Measurements from ENCODE around the gene ATRX.
"Not testable (repeated sequence)": the region's sequence is repeated elsewhere in the genome, so short reads cannot be mapped to it uniquely, and the experiment has no call there.

Gene ATRX, protein sequence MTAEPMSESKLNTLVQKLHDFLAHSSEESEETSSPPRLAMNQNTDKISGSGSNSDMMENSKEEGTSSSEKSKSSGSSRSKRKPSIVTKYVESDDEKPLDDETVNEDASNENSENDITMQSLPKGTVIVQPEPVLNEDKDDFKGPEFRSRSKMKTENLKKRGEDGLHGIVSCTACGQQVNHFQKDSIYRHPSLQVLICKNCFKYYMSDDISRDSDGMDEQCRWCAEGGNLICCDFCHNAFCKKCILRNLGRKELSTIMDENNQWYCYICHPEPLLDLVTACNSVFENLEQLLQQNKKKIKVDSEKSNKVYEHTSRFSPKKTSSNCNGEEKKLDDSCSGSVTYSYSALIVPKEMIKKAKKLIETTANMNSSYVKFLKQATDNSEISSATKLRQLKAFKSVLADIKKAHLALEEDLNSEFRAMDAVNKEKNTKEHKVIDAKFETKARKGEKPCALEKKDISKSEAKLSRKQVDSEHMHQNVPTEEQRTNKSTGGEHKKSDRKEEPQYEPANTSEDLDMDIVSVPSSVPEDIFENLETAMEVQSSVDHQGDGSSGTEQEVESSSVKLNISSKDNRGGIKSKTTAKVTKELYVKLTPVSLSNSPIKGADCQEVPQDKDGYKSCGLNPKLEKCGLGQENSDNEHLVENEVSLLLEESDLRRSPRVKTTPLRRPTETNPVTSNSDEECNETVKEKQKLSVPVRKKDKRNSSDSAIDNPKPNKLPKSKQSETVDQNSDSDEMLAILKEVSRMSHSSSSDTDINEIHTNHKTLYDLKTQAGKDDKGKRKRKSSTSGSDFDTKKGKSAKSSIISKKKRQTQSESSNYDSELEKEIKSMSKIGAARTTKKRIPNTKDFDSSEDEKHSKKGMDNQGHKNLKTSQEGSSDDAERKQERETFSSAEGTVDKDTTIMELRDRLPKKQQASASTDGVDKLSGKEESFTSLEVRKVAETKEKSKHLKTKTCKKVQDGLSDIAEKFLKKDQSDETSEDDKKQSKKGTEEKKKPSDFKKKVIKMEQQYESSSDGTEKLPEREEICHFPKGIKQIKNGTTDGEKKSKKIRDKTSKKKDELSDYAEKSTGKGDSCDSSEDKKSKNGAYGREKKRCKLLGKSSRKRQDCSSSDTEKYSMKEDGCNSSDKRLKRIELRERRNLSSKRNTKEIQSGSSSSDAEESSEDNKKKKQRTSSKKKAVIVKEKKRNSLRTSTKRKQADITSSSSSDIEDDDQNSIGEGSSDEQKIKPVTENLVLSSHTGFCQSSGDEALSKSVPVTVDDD (N-terminal part only)

DNA sequence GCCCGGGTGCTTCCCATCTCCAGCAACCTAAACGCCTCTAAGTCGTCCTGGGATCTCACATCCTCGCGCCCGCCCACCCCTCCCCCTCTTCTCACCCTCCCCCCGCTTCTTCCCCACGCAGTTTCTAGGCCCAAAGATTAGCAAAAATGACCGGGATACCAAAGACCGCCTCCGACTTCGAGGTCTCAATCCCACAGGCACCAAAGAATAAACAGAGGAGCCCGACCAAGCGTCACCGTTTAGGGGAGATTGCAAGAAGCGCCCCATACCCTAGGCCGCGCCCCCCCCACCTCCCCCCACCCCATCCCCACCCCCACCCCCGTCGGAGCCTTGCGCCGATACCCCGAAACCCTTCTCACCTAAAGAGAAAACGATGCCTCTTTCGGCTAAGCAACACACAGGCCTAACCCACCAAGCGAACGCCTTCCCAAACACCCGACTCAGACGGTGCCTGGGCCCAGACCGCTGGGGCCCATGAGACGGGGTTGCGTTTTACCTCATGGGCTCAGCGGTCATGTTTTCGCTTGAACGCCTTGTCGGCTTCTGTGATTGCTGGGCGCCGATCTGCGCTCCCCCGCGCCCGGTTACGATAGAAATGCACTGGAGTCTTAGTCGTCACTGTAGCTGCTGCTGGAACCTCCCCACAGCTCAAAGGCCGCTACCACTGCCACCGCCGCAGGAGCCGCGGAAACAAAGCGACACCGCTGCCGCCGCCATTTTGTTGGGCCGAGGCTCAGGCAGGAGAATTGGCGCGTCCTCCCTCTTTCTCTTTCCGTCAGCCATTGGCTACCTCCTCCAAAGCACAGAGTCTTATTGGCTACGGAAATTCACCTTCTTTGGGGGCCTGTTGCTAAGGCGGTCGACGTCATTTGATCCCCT, at the start of gene ATRX:
ATRX (minus strand) TSS at position 731 of the 879 bp plus-strand sequence; CDS start at position 516, 215 bp downstream.
- DNase-seq = peak; percentile 90

DNA sequence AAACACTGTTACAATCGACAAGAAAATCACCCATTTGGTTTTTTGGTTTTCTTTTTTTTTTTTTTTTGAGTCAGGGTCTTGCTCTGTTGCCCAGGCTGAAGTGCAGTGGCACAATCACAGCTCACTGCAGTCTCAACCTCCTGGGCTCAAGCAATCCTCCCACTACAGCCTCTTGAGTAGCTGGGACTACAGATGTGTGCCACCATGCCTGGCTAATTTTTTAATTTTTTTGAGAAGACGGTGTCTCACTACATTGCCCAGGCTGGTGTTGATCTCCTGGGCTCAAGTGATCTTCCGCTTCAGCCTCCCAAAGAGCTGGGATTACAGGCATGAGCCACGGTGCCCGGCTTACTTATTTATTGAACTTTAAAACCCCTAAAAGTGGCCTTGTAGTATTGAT, 45.5 kb upstream of the ATRX start:
- DNase-seq = not testable (repeated sequence)

DNA sequence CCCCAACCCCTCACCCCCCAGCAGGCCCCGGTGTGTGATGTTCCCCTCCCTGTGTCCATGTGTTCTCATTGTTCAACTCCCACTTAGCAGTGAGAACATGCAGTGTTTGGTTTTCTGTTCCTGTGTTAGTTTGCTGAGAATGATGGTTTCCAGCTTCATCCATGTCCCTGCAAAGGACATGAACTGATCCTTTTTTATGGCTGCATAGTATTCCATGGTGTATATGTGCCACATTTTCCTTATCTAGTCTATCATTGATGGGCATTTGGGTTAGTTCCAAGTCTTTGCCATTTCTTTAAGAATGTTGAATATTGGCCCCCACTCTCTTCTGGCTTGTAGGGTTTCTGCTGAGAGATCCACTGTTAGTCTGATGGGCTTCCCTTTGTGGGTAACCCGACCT, 36.0 kb upstream of the ATRX start:
- not testable (repeated sequence) for DNase-seq

DNA sequence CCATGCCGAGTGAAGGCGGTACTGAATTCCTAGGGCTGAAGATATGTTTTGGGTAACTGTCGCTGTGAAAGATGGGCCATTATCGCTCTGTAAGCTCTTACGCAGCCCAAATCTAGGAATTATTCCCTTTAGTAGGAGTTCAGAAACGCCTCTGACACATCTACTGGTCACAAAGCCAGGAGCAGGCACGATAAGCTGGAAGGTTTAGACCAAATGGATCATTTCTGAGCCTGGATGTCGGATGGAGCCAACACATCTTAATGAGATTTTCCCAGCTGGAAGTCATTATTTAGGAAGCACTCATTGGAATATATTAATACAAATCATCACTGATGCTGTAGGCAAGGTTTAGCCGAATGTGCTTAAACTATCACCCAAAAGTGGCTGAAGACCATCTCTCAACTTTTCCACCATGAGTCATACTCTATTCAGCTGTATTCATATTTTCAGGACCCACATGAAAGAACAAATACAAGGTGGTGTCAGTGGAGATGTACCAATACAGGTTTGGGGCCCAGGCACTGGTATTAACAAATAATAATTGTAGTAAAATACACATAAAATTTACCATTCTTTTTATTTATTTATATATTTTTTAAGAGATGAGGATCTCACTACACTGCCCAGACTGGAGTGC, 34.2 kb upstream of the ATRX start:
- no peak for DNase-seq

DNA sequence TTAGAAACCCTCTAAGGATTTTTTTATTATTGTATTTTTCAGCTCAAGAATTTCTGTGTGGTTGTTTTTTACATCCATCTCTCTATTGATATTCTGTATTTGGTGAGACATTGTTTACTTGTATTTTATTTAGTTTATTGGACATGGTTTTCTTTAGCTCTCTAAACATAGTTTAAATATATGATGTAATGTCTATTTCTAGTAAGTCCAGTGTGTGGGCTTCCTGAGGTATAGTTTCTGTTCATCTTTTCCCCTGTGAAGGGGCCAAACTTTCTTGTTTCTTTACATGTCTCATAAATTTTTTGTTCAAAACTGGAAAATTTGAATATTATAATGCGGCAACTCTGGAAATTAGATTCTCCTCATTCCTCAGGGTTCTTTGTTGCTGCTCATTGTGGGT, 28.2 kb upstream of the ATRX start:
- DNase-seq = no peak

DNA sequence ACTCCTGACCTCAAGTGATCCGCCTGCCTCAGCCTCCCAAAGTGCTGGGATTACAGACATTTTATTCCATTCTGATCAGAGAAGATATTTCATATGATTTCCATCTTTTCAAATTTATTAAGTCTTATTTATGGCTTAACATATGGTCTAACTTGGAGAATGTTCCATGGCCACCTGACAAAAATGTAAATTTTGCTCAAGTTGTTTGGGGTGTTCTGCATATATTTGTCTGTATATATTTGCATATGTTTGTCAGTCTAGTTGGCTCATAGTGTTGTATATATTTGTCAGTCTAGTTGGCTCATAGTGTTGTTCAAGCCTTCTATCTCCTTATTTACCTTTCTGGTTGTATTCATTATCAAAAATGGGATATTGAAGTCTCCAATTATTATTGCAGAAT, 16.2 kb upstream of the ATRX start:
- no peak for DNase-seq

DNA sequence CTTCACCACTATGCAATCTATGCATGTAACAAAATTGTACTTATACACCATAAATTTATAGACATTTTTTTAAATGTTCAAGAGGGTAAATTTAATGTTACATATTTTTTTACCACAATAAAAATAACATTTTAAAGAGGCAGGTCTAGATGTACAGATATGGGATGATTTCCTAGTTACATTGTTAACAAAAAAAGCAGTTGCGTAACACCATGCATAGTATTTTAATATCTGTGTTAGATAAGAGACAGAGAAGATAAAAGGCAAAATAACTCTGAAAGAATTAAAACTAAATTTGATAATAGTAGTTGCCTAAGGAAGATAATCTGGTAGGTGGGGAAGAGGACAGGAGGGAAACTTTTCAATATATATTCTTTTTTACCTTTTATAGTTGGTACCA, 9.1 kb upstream of the ATRX start:
- DNase-seq = no peak

DNA sequence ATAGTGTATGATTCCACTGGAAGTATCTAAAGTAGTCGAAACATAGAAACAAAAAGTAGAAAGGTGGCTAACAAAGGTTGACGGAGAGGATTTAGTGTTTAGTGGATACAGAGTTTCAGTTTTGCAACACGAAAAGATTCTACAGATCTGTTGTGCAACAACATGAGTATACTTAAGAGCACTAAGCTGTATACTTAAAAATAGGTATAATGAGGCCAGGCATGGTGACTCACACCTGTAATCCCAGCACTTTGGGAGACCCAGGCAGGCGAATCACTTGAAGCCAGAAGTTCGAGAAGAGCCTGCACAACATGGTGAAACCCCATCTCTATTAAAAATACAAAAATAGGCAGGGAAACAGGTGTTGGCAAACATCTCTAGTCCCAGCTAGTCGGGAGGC, 7.9 kb upstream of the ATRX start:
- DNase-seq = no peak

DNA sequence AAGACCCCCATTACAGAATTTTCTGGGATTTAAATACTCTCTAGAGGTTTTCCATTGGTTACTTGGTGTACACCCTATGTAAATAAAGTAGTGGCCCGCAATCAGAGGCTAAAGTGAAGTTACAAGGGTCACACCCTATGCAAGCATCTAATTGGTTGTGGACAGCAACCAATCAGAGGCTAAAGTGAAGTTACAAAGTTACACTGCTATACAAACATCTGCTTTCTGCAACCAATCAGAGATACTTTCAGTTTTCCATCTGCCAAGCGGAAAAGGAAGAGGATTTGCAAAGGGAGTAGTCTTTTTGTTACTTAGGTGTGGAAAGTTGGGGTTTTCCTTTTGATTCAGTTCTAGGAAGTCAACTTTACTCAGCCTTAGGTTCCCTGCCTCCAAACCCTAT, 2.0 kb upstream of the ATRX start:
- DNase-seq = no peak

DNA sequence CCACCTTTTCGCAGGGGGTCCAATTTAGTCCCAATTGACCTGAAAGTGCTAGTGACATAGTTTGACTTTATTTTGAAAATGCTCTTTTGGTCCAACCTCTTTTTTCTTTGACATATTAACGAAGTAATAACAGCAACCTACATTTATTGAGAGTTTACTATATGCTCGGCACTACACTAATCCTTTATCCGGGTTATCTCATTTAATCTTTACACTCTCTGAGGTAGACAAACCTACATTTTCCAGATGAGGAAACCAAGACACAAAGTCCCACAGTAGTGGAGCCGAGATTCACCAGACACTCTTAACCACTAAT, 307 bp upstream of the ATRX start:
- no peak for DNase-seq

DNA sequence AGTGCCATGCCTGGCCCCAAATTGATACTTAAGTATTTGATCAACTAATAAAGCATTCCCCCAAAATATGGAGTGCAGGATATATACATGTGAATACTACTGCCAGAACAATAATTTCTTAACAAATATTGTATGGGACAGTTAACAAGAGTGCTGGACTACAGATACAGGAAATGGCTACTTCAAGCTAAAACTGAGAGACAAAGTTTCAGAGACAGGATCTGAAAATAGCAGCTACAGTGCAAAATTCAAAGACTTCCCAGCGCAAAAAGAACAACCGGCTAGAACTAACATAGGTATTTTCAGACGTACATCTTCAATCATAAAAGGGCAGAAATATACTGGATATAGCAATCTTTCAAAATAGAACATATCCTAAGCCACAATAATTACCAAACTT, 6.3 kb downstream of the ATRX start:
- DNase-seq = no peak

DNA sequence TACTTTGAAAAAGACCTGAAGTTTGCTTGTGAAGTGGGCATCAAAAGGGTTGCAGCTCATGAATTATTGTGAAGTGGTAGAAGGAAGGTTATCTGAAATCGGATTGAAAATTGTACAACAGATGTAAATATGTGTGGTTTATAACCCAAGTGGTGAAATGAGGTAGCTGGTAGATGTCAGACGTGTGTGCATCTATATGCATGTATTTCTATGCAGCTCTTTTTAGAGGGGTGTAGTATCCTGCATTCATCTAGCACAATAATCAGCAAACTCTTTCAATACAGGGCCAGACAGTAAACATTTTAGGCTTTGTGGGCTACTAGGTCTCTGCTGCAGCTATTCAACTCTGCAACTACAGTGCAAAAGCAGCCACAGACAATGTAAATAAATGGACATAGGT, 9.4 kb downstream of the ATRX start:
- no peak for DNase-seq

DNA sequence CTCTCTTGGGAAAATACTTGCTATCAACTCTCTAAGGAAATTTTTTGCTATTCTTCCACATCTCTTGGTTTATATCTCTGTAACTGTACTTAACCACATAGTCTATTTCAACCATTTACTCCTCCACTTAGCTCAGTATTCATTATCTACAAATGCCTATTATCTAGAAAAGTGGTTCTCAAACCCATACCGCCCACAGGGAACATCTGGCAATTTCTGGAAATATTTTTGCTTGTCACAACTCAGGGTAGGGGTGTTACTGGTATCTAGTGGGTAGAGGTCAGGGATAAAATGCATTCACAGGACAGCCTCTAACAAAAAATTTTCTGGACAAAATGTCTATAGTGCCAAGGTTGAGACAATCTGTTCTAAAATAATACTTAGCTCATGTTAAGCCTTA, 14.4 kb downstream of the ATRX start:
- no peak for DNase-seq

DNA sequence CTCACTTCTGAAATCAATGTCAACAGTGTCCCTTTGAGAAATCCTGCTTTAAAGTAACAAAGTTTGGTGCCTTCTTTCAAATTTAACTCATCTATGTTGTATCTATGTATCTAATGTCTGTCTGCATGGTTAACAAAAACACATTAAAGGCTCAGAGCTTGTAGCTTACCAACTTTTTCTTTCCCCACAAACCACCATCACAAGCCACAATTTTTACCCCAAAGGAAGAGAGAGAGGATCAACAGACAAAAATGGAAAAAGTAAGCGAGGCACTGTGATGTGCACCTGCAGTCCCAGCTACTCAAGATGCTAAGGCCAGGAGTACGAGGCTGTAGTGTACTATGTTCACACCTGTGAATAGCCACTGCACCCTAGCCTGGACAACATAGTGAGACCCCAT, 17.2 kb downstream of the ATRX start:
- DNase-seq = no peak

DNA sequence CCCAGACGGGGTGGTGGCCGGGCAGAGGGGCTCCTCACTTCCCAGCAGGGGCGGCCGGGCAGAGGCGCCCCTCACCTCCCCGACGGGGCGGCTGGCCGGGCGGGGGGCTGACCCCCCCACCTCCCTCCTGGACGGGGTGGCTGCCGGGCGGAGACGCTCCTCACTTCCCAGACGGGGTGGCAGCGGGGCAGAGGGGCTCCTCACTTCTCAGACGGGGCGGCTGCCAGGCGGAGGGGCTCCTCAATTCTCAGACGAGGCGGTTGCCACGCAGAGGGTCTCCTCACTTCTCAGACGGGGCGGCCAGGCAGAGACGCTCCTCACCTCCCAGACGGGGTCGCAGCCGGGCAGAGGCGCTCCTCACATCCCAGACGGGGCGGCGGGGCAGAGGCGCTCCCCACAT, 19.8 kb downstream of the ATRX start:
- not testable (repeated sequence) for DNase-seq

DNA sequence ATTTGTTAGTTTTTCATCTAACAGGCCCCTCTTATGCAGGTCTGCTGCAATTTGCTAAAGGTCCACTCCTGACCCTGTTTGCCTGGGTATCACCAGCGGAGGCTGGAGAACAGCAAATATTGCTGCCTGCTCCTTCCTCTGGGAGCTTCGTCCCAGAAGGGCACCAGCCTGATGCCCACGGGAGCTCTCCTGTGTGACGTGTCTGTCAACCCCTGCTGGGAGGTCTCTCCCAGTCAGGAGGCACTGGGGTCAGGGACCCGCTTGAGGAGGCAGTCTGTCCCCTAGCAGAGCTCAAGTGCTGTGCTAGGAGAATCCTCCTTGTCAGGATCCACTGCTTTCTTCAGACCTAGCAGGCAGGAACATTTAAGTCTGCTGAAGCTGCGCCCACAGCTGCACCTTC, 30.5 kb downstream of the ATRX start:
- no peak for DNase-seq

DNA sequence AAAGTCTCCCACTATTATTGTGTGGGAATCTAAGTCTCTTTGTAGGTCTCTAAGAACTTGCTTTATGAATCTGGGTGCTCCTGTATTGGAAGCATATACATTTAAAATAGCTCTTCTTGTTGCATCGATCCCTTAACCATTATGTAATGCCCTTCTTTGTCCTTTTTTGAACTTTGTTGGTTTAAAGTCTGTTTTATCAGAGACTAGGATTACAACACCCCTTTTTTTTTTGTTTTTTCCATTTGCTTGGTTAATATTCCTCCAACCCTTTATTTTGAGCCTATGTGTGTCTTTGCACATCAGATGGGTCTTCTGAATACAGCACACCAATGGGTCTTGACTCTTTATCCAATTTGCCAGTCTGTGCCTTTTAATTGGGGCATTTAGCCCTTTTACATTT, 32.1 kb downstream of the ATRX start:
- DNase-seq = not testable (repeated sequence)

DNA sequence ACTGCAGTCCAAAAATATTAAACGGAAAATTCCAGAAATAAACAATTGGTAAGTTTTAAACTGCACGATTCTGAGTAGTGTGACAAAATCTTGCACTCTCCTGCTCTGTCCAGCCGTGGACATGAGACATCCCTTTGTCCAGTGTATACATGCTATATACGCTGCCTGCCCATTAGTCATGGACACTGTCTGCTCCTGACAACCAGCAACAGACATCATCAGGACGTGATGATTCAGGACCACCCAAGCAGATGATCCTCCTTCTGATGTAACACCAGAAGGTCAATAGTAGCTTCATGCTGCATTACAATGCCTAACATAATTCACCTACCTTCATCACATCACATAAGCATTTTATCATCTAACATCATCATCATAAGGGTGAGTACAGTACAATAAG, 36.3 kb downstream of the ATRX start:
- no peak for DNase-seq

DNA sequence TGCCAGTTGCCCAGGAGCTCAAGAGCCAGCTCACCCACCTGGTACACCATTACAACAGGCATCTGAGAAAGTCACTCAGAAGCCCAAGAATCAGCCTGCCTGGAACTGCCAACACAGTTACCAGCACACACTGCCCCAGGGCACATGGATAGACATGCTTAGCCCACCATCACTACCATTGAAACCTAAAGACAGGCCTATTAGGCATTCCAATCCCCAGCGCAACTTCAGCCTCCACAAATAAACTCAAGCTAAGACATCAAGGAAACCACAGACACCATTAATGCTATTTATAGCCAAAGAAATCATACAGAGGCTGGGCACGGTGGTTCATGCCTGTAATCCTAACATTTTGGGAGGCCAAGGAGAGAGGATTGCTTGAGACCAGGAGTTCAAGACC, 42.3 kb downstream of the ATRX start:
- DNase-seq = no peak

DNA sequence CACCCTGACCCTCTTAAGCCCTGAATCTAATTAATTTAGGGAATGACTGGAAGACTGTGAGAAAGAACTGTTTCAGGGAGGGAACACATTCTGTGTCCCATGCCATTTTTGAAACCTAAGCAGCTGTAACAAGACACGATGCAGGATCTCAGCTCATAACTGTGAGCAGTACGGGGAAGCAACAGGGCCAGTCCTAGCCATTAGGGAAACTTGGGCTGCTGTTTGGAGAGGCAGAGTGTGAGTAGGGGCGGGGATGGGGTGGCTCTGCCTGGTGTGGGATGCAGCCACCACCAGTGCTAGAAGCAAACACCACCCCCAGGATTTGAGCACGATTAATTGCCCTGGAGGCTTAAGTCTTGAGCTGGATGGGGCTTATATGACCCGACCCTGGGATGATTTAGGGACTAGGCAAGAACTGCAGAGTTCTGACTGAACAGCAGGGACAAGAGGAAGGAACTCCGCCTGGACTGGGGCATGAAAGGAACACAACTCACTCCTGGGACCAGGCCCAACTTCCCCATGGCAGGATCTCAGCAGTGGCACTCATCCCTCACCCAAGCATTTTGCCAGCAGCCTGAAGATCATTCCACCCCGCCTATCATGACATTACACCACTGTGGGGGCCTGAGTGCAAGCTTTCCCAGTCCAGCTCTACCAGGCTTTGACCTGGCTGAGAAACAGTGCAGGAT, 43.1 kb downstream of the ATRX start:
- DNase-seq = no peak

DNA sequence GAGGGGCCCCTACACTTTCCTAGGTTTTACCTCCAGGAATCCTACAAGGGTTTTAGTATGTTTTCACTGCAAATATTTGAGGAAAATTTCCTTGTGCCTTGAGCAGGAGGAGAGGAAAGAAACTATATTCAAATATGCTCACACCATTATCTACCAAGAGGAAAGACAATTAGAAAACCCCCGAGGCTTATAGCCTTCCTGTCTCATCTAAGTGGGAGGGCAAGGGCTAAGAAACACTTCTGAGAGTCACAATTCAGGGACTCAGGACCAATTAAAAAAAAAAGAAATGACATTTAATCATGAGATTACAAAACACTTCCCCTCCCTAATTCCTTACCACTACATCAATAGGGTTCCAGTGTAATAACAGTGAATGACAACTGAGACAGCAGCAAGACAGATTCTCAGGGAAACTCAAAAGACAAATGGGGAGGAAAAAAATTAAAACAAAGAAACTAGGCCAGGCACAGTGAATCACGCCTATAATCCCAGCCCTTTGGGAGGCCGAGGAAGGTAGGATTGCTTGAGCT, 45.6 kb downstream of the ATRX start:
- no peak for DNase-seq

Data from NCI-H1436 (cell line).